Neural progenitor cell (in vitro differentiated cells): Measurements from ENCODE around the gene RET. TPM values are rescaled to one million over a fixed set of nuclear protein-coding genes. Genes with fewer than 3 reads are reported as not detected.

Experiments used
- DNase-seq: peaks from one replicate; pipeline ENCODE4 v3.0.0-alpha.2; 2016; ENCODE audit warnings: low spot score
- H2AFZ ChIP-seq: fragments of 200-600 bp; sonication (generic); replicated peaks from 2 replicates; pipeline ENCODE4 v1.6.1; 2016; ENCODE audit warnings: antibody characterized with exemption
- H3F3A ChIP-seq: fragments of 200-600 bp; sonication (generic); 2 replicates; pipeline ENCODE4 v1.6.1; 2016; ENCODE audit warnings: antibody characterized with exemption, low read depth
- H3K27ac ChIP-seq: fragments of 200-600 bp; sonication (generic); 2 replicates; pipeline ENCODE4 v1.5.1; 2016; ENCODE audit warnings: mild to moderate bottlenecking
- H3K27me3 ChIP-seq: fragments of 200-600 bp; sonication (generic); 2 replicates; pipeline ENCODE4 v1.6.1; 2016; ENCODE audit warnings: mild to moderate bottlenecking, moderate library complexity
- H3K36me3 ChIP-seq: fragments of 200-600 bp; sonication (generic); 2 replicates; pipeline ENCODE4 v1.5.1; 2016
- H3K4me1 ChIP-seq: fragments of 200-600 bp; sonication (generic); 2 replicates; pipeline ENCODE4 v1.6.1; 2016; ENCODE audit warnings: mixed run types
- H3K4me2 ChIP-seq: fragments of 200-600 bp; sonication (generic); 2 replicates; pipeline ENCODE4 v1.6.1; 2016
- H3K4me3 ChIP-seq: fragments of 200-600 bp; sonication (generic); 2 replicates; pipeline ENCODE4 v1.5.1; 2016
- H3K79me2 ChIP-seq: fragments of 200-600 bp; sonication (generic); 2 replicates; pipeline ENCODE4 v1.6.1; 2016; ENCODE audit warnings: low read depth
- H3K9ac ChIP-seq: fragments of 200-600 bp; sonication (generic); 2 replicates; pipeline ENCODE4 v1.6.1; 2016
- H3K9me3 ChIP-seq: fragments of 200-600 bp; sonication (generic); 2 replicates; pipeline ENCODE4 v1.5.1; 2016; ENCODE audit warnings: low read depth
- H4K20me1 ChIP-seq: fragments of 200-600 bp; sonication (generic); 2 replicates; pipeline ENCODE4 v1.6.1; 2016; ENCODE audit warnings: low read depth
- H3K27ac Mint-ChIP-seq: 3 replicates; pipeline ENCODE4 v1.8.0; 2021; ENCODE audit warnings: mixed read lengths
- H3K27me3 Mint-ChIP-seq: 2 replicates; pipeline ENCODE4 v1.8.0; 2022; ENCODE audit warnings: low read depth, mild to moderate bottlenecking, inconsistent platforms, moderate library complexity, mixed read lengths; ENCODE audit not compliant: insufficient read depth
- H3K36me3 Mint-ChIP-seq: 3 replicates; pipeline ENCODE4 v1.8.0; 2021; ENCODE audit warnings: mixed read lengths
- H3K4me1 Mint-ChIP-seq: 3 replicates; pipeline ENCODE4 v1.8.0; 2021; ENCODE audit warnings: mixed read lengths
- H3K4me3 Mint-ChIP-seq: 3 replicates; pipeline ENCODE4 v1.8.0; 2021; ENCODE audit warnings: mild to moderate bottlenecking, moderate library complexity, mixed read lengths
- H3K9me3 Mint-ChIP-seq: 3 replicates; pipeline ENCODE4 v1.8.0; 2020; ENCODE audit warnings: mixed read lengths
- CTCF ChIP-seq: fragments of 200-600 bp; sonication (generic); IDR thresholded peaks from 2 replicates; pipeline ENCODE4 v1.5.1; 2017; ENCODE audit warnings: antibody characterized with exemption, mild to moderate bottlenecking
- EZH2 ChIP-seq: fragments of 200-600 bp; sonication (generic); IDR thresholded peaks from 2 replicates; pipeline ENCODE4 v1.6.1; 2017; ENCODE audit warnings: antibody characterized with exemption, mild to moderate bottlenecking, moderate library complexity
- EZH2phosphoT487 ChIP-seq: fragments of 200-600 bp; sonication (generic); IDR thresholded peaks from 2 replicates; pipeline ENCODE4 v1.6.1; 2017; ENCODE audit warnings: antibody characterized with exemption
- total RNA-seq: library from RNA; depleted of rRNA; stranded (reverse); fragments of >200 nt; gene quantifications from 2 replicates; pipeline ENCODE4 v1.2.3, GENCODE V29; 2015; ENCODE audit warnings: low replicate concordance

The RET gene
- total RNA-seq, 1 donor from 2014 or later = 1.4 TPM

GRCh38 chr10:43078175-43078985 lies 1.5 kb downstream of the RET start:
- Mint-ChIP-seq H3K27ac (no peak overlapping the region), H3K27me3 (peaks cover 42% of the 10 kb centered on the region), H3K36me3 (no peaks in the 10 kb centered on the region), H3K9me3 (no peaks in the 10 kb centered on the region), H3K4me3 (peak overlapping the region; percentile 67), H3K4me1 (peaks cover 5% of the 10 kb centered on the region)
- no peak overlapping the region for H2AFZ ChIP-seq
- peak overlapping the region; percentile 100 for H3K4me2 ChIP-seq
- H3F3A ChIP-seq = peaks cover 17% of the 10 kb centered on the region
- no peaks in the 10 kb centered on the region for H3K79me2 ChIP-seq
- H3K36me3 ChIP-seq = no peaks in the 10 kb centered on the region
- H3K4me1 ChIP-seq = no peaks in the 10 kb centered on the region
- no peaks in the 10 kb centered on the region for H3K9me3 ChIP-seq
- H3K27ac ChIP-seq = no peak overlapping the region
- TF ChIP-seq EZH2 = no peak
- no peak for TF ChIP-seq CTCF
- TF ChIP-seq EZH2phosphoT487 = no peak
- H3K4me3 ChIP-seq = no peak overlapping the region
- no peak for DNase-seq
- peaks cover 53% of the 10 kb centered on the region for H3K27me3 ChIP-seq
- H3K9ac ChIP-seq = no peak overlapping the region
- peaks cover 9% of the 10 kb centered on the region for H4K20me1 ChIP-seq

GRCh38 chr10:43078986-43079273 lies 2.1 kb downstream of the RET start:
- Histone ChIP-seq H3K4me2 (no peak overlapping the region), H4K20me1 (peaks cover 9% of the 10 kb centered on the region), H3F3A (peaks cover 17% of the 10 kb centered on the region), H3K27ac (no peak overlapping the region), H3K9me3 (no peaks in the 10 kb centered on the region), H3K4me3 (no peak overlapping the region), H2AFZ (no peak overlapping the region), H3K9ac (no peak overlapping the region), H3K4me1 (no peaks in the 10 kb centered on the region), H3K27me3 (peaks cover 53% of the 10 kb centered on the region), H3K79me2 (no peaks in the 10 kb centered on the region), H3K36me3 (no peaks in the 10 kb centered on the region)
- peak; percentile 79 for DNase-seq
- Mint-ChIP-seq H3K4me1 (peaks cover 5% of the 10 kb centered on the region), H3K36me3 (no peaks in the 10 kb centered on the region), H3K27ac (no peak overlapping the region), H3K4me3 (no peak overlapping the region), H3K9me3 (no peaks in the 10 kb centered on the region), H3K27me3 (peaks cover 38% of the 10 kb centered on the region)
- TF ChIP-seq EZH2phosphoT487 (no peak), CTCF (peak; percentile 77), EZH2 (no peak)

- no peaks in the 10 kb centered on the region for H3K79me2 ChIP-seq
- Mint-ChIP-seq H3K27me3 (peaks cover 37% of the 10 kb centered on the region), H3K27ac (no peak overlapping the region), H3K4me1 (peaks cover 5% of the 10 kb centered on the region), H3K36me3 (no peaks in the 10 kb centered on the region), H3K9me3 (no peaks in the 10 kb centered on the region), H3K4me3 (no peak overlapping the region)
- no peak overlapping the region for H3K9ac ChIP-seq
- H3K9me3 ChIP-seq = no peaks in the 10 kb centered on the region
- TF ChIP-seq EZH2 (no peak), EZH2phosphoT487 (no peak), CTCF (no peak)
- no peak overlapping the region for H3K4me3 ChIP-seq
- H2AFZ ChIP-seq = no peak overlapping the region
- no peak overlapping the region for H3K4me2 ChIP-seq
- no peaks in the 10 kb centered on the region for H3K4me1 ChIP-seq
- peaks cover 17% of the 10 kb centered on the region for H3F3A ChIP-seq
- H3K27me3 ChIP-seq = peaks cover 49% of the 10 kb centered on the region
- H3K36me3 ChIP-seq = no peaks in the 10 kb centered on the region
- no peak for DNase-seq
- H4K20me1 ChIP-seq = peaks cover 9% of the 10 kb centered on the region
- H3K27ac ChIP-seq = no peak overlapping the region
These were observed 3.0 kb downstream of the RET start for GRCh38 chr10:43079856-43080255.
